NB4 (cell line): ENCODE results near the gene DNAJC1.

ENCODE experiments used
- DNase-seq: peaks from one replicate; pipeline ENCODE4 v3.0.0; 2010; ENCODE audit warnings: low read depth
- H3K4me3 ChIP-seq: one replicate; pipeline ENCODE4 v1.5.1; 2011; ENCODE audit warnings: mild to moderate bottlenecking, low read depth, low read length, moderate library complexity
- CTCF ChIP-seq: IDR thresholded peaks from one replicate; pipeline ENCODE4 v1.5.1; 2012; ENCODE audit warnings: low read depth, low read length
- MAX ChIP-seq: IDR thresholded peaks from 2 replicates; pipeline ENCODE4 v1.6.1; 2011; ENCODE audit warnings: low read depth, low read length
- MYC ChIP-seq: IDR thresholded peaks from 2 replicates; pipeline ENCODE4 v1.6.1; 2011; ENCODE audit warnings: low read depth, low read length
- POLR2A ChIP-seq: IDR thresholded peaks from 2 replicates; pipeline ENCODE4 v1.6.1; 2011; ENCODE audit warnings: mild to moderate bottlenecking; ENCODE audit not compliant: insufficient read length; ENCODE audit errors: extremely low read depth

DNAJC1 gene

GRCh38 chr10:21712975-21713374 lies 290.6 kb downstream of the DNAJC1 start:
- DNase-seq: no peak
- no peak for TF ChIP-seq MYC
- no peak for TF ChIP-seq CTCF
- TF ChIP-seq POLR2A: no peak
- TF ChIP-seq MAX: no peak
- no peak overlapping the region for H3K4me3 ChIP-seq

GRCh38 chr10:21707498-21707897 lies 296.0 kb downstream of the DNAJC1 start:
- TF ChIP-seq MYC (no peak), CTCF (no peak), POLR2A (no peak), MAX (no peak)
- DNase-seq: no peak
- no peak overlapping the region for H3K4me3 ChIP-seq
